ENCODE results near the gene CAMTA1.
"Not testable (repeated sequence)": the region's sequence is repeated elsewhere in the genome, so short reads cannot be mapped to it uniquely, and the experiment has no call there.

CAMTA1 gene

DNA sequence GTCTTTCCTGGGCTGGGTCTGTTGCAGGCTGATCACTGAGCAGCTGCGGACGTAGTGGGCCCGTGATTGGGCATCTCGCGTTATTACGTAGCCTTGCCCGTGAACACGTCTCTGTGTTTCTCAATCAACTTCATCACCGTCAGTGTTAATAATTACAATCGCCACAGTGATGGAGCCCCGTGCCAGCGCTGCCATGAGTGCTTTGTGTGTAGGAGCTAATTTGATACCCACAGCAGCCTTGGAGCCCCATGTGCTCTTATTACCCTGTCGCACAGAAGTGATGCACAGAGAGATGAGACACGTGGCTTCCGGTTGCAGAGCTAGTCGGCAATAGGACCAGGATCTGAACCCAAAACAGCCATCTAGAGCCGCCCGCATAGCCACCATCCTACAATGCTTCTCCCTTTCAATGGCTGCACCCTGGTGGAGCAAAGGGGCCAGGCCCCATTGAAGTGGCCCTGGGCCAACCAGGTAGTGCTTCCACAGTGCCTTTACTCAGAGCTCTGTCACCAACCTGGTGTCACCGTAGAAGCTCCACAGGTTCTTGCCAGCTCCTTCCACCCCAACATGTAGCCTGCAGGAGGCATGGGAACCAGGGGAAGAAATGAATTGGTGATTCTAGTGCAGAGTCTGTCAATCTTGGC lies 587.3 kb downstream of the CAMTA1 start:
- DNase-seq (ENCODE audit: low spot score), result no peak

DNA sequence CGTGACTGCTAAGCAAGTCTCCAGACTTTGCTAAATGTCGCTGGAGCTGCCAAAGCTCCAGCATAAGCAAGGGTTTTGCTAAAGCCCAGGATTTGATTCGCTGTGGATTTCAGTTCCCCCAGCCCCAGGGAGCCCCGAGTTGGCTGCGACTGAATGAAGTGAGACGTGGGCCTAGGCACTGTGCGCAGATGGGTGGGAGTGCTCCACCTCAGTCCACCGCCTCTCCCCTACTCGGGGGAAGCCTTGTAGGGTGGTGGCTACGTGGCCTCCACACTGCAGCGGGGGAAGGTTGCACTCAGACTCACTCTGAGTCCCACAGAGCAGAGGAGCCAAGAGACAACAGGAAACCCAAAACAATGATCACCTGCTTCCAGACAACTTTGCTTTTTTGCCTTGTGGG lies 588.0 kb downstream of the CAMTA1 start:
- DNase-seq (ENCODE audit: low spot score), result no peak

DNA sequence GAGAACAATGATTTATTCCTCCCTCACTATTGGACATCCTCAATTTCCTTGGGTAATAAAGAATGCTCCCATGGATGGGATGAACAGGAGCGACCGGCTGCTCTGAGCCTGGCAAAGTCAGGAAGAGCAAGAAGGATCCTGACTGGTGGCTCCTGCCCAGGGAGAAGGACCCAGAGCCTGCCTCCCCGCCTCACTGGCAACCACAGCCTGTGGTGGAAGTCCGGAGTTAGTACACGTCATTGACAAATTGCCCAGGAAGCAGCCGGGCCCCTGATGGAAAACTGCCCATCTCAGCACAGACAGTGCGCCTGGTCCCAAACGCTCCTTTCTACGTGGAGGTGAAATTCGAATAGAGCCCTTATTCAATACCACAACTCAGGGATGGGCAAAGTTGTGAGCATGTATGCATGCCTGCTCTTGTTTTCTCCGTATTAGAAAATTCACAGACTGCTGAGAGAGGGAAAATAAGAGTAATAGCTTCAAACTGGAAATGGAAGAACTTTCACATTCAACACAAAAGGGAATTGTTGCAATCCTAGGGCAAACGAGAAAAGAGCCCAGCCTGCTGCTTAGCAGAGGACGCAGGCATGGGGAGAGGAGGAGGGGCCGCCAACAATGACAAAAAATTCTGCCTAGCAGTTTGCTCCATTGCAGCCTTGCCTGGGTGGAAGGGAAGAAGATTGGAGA lies 588.8 kb downstream of the CAMTA1 start:
- no peak for DNase-seq (ENCODE audit: low spot score)

DNA sequence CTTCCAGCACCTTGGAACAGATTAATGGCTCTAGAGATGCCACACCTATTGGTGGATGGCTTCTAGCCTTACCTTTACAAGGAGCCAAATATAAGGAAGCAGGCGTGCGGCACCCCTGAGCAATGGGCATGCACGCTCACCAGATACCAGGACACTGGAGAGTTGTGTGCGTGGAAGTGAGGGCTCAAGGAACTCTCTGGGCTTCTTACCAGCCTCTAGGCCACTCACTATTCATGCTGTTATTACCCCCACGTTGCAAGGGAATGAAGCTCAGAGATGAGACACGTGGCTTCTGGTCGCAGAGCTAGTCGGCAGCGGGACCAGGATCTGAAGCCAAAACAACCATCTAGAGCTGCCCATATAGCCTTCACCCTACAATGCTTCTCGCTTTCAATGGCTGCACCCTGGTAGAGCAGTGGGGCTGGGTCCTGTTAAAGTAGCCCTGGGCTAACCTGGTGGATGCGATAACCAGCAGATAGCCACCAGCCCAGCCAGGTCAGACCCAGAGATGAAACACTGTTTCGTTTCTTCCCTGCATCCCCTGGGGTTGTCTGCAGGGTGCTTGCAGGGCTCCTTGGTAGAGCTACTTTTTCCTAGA lies 589.4 kb downstream of the CAMTA1 start:
- DNase-seq (ENCODE audit: low spot score), result no peak

DNA sequence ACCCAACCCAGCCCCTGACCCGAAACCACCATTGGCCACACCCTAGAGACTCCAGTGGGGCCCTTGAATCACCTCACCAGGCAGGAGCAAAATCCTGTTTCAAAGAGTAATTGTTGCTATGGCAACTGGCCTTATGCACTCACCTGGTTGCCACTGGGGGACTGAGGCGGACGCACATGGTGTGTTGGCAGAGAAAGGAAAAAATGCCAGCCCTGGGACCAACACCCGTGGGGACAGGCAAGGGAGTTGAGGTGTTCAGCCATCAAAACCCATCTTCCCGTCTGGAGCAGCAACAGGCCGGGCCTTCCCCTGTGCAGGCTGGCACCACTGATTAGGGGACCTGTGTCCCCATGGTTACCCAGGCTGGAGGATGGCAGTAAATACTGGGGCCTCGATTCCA lies 590.1 kb downstream of the CAMTA1 start:
- no peak for DNase-seq (ENCODE audit: low spot score)

DNA sequence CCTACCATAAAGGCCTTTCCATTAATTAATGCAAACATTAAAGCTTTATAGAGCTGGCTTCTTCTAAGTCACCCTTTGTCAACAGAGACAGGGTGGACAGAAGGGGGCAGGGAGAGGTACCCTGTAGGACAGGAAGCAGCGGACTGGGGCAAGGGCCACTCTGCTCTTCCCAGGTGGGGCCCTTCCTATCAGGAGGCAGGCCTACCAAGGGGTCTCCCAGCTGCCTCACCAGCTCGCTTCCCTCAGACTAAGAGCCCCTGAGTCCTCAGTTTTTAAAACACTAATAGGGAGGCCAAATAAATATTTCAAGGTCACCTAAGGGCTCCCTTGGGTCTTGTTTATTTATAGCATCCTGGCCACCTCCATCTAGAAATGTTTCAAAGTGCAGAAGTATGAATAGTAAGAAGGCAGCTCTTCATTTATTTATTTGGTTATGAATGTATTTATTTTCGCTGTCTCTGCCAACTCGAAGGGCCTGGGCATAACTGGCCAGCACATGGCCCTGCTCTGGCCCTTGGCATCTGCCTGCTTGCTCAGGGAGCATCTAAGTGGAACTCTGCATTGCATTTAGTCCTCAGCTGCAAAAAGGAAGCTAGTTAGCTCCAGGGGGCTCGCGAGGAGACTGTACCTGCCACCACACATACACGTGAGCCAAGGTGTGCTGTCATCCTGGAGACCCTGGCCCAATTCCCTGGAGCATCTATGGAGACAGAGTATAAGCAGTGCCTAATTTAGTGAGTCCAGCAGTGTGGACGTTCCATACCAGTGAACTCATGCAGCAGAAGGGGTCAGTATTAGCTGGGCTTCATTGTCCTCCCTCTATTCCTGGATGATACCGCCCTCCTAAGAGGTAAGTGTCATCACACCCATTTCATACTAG lies 590.8 kb downstream of the CAMTA1 start:
- no peak for DNase-seq (ENCODE audit: low spot score)

DNA sequence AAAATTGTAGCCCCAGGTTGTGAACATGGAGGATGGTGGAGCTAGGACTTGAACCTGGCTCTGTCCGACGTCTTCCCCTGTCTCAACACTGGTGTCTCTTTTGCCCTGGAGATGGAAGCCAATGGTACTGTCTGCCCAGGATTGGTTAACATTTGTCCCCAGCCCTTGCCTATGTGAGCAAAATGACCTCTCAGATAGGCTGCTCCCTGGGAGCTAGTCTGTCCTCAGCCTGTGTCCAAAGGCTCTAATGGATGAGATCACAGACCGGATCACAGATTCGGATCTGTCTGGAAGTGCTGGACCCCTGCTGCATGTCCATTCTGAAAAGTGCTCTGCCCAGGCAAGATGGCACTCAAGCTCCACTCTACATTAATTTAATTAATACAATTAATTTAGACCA lies 591.4 kb downstream of the CAMTA1 start:
- DNase-seq (ENCODE audit: low spot score), result no peak

DNA sequence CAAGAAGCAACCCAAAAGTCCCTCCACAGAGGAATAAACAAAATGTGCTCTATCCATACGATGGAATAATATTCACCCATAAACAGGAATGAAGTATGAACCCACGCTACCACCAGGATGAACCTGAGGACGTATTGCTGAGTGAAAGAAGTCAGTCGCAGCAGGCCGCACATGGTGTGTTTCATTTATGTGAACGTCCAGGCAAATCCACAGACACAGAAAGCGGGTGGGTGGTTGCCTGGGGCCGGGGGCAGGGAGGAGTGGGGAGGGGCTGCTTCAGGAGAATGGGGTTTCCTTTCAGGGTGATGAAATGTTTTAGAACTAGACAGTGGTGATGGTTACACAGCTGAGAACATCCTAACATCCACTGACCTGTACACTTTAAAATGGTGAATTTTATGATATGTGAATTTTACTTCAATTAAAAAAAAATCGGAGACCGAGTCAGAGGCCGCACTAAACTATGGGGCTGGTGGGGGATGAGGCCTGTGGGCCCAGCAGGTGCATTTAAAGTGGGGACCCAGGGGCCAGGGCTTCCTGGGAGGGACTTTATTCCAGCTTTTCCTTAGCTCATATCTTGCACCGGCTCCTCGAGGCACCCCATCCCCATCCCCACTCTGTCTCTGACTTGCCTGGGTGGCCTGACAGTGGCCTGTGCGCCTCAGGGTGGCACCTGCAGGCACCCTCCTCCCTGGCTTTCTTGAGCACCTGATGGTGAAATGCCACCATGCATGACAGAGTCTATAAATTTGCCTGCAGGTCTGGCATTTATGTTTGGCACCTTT lies 593.3 kb downstream of the CAMTA1 start:
- no peak for DNase-seq (ENCODE audit: low spot score)

DNA sequence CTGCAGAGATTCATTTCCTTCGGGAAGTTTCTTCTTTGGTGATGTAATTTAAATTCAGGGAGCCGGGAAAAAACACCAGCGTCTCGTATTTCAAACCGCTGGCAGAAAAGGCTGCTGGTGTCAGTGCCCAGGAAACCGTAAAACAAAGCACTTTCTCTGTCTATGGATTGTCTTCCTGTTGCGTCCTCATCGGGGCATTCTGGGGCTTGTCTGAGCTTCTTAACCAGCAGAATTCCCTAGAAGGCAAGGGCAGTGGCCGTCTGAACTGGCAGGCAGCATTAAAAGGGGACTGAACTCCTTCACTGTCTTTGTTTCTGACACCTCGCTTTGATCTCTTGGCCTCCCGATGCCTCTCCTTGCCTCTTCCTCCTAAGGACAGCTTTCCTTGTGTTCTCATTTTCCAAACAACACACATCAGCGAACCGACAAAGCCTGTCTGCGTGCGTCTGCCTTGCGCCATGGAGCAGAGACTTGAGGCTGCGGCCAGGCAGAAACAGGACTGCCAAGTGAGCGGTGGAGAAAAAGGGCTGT lies 594.3 kb downstream of the CAMTA1 start:
- DNase-seq (ENCODE audit: low spot score), result no peak

DNA sequence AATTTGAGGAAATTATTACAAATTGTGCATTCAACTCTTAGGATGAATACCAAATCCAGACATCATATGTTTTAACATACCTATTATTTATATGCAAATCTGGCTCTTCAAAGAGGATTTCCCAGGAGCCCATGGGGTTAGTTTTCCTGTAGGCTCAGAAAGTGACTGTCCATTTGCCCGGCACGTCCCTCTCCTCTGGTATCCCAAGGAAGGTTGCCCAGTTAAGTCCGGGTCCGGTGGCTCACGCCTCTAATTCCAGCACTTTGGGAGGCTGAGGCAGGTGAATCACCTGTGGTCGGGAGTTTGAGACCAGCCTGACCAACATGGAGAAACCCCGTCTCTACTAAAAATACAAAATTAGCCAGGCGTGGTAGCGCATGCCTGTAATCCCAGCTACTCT lies 594.8 kb downstream of the CAMTA1 start:
- not testable (repeated sequence) for DNase-seq (ENCODE audit: low spot score)

DNA sequence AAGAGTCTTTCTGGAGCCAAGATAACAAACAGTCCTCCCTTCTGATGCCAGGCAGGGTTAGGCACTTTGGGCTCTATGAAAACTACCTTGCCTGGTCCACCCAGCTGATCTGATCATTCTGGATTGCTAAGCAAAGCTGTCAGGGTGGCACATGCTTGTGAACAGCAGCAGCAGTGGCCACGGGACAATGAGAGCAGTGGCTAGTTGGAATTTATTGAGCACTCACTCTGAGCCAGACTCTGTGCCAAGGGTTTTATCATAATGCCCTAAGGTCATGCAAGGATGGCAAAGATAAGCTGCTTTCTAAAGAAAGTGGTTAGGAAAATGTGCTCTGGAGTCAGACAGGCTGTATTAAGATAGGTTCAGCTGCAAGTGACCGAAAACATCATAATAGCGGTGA lies 595.5 kb downstream of the CAMTA1 start:
- no peak for DNase-seq (ENCODE audit: low spot score)

DNA sequence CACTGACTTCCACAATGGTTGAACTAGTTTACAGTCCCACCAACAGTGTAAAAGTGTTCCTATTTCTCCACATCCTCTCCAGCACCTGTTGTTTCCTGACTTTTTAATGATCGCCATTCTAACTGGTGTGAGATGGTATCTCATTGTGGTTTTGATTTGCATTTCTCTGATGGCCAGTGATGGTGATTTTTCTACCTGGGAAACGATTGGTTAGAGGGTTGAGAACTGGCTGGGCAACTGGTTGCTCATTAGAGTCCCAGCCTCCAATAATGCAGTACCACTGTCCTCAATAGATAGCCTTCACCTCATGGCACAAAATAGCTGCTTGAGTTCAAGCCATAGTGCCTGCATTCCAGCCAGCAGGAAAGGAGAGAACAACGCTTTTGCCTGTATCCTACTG lies 596.5 kb downstream of the CAMTA1 start:
- not testable (repeated sequence) for DNase-seq (ENCODE audit: low spot score)

DNA sequence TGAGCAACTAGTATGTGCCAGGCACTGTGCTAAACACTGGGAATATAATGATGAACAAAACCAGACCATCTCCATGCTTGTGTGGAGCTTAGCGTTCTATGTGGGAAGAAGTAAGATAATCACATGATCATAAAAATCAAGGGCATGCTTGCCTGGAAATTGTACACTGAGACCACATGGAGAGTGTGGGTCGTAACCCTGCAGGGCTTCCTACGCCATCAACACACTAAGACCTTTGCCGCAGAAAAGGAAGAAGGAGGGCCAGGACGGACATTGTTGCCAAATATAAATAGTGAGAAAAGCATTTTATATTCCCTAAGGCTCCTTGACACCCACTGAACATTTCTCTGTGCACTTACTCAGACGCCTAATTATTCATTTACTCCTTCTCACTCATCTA lies 597.7 kb downstream of the CAMTA1 start:
- no peak for DNase-seq (ENCODE audit: low spot score)

DNA sequence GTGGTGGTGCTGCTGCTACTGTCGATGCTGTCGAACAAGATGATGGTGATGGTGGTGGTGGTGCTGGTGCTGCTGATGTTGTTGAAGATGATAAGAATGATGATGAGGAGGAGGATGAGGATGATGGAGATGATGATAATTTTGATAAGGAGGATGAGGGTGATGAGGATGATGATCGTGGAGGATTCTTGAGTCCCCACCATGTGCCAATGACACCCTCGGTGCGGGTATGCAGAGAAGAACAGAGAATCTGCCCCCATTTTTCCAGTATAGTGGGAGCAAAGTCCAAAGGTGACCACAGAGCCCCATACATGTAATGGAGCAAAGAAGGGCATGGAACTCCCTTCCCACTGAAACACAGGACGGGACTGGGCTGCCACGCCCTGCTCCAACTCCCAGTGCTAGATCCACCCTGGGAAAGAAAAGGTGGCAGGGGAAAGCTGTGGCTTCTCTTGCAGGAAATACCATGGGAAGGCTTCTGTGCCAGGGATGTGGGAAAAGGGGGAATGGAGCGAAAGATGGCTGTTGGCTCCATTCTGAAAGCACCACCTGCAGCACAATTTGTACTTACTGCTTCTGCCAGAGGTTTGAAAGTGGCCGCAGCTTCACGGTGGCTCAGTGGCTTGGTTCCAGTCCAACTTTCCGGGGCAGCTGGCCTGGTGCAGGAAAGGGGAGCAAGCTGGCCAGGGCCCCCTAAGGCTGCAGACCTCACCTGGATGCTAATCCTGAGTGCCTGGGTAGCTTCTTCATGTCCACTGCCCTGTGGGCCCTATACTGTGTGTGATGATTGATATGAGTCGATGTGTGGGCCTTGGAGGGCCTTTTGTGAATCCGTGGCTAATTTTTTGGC lies 598.6 kb downstream of the CAMTA1 start:
- DNase-seq (ENCODE audit: low spot score), result no peak

DNA sequence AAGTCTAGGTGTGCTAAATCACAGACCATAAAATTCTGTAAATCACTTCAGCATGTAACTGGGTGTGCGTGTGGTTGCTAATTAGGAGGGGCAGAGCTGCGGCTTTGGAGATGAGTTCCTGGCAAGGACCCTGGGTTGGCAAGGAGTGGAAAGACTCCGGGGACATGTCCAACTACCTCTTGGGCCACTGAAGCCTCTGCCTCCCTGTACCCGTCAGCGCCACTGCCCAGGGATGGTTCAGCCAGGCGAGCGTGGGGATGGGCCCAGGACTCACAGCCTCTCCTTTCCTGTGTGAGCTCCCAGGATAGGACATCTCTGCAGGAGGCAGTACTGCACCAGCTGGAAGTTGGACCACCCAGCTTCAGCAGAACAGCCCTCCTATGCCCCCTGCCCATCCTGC lies 599.4 kb downstream of the CAMTA1 start:
- no peak for DNase-seq (ENCODE audit: low spot score)

DNA sequence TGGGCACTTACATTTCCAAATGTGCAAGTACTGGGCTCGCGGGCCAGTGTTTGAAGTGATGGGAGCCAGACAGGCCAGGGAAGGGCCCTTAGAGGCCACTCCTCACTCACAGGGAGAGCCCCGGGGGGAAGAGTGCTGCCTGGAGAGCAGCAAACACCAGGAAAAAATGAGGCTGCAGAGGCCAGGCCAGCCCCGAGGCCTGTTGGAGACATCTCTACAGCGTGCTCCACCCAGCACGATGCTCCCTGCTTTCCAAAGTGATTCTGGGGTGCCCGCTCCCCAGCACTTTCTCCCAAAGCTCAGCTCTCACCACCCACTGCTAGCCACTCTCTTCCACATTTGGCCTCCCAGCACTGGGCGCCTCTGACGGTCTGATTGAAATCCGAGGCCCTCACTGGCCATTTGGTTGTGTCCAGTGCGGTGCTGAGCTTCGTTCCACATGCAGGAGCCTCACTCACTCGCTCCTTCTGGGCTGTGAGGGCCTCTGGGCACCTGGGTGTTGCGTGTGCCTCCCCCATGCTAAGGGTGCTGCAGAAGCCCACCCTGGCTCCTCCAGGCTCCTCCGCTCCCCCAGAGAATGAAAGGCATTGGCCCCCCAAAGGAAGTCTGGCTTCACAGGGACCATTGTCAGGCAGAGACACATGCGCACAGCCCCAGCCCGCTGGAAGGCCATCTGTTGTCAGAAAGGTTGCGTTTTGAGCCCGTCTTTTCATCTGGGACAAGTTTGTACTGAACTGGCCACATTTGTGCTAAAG lies 600.4 kb downstream of the CAMTA1 start:
- DNase-seq (ENCODE audit: low spot score), result no peak

DNA sequence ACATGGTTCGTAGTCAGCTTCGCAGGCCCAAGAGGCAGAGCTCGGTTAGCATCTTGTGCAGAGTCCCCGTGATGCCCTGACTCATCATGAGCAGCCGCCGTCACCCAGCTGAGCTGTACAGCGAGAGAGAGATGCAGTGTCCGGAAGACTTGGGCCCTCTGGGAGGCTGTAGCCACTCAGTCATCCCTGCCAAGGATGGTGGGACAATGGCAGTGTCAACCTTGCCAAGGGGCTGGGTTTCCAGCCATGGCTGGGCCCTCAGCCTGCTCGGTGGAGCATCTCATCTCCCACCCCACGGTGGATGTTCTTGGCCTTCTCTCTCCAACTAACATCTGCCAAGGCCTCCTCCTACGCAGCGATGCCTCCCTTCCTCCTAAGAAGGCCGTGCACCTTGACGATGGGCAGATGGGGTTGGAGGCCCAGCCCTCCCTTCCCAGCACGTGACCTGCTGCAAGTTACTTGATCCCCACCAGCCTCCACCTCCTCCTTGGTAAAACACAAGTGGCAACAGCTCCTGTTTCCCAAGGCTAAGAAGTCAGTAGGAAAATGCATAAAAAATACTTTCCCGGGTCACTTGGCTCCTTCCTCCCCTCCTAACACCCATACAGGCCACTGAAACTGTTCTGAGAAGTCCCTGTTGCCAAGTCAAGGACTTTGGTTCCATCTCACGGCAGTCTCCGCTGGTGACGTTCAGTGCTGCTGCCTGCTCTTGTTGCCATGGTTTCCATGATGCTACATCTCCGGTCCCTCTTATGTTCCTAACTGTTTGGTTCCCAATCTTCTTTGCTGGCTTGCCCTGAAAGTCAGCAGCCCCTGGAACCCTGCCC lies 601.2 kb downstream of the CAMTA1 start:
- DNase-seq (ENCODE audit: low spot score), result no peak

DNA sequence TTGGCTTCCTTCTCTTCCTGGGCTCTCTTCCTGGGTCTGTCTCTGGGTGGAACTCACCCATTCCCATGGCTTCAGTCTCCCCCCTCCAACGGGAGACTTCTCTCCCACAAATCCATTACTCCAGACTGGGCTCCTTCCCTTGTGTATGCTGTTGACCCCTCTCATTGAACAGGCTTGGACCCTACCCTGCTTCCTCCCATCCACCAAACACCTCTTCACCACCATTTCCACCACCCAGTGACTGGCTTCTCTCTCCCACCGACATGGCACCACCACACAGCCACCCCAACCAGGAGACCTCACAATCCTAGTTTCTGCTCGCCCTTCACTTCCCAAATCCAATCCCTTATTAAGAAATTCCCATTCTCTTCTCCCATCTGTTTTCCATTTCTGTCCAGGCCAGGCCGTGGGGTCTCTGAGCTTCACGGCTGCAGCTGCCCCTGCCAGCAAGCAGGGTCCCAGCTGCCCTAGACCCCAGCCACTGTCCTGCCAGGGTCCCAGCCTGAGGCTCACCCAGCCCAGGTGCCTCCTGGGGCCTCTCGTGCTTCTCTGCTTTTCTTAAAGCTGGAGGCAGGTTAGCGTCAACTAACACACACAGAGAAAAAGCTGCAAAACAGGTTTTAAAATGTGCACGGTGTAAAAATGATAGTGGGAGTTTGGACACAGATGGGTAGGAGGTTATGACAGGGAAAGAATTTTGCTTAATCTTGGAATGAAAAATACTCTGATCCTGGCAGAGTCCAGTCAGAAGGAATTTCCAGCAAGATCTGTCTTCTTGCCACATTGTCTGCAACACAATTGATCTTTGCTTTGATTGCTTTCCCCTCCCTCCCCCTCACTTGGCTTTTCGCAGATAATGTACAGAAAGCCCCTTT lies 602.0 kb downstream of the CAMTA1 start:
- no peak for DNase-seq (ENCODE audit: low spot score)

Measured in putamen (tissue), 1 donor.